Osteoblast (primary cell): ENCODE data around the gene CCDC192. TPM values are rescaled to one million over a fixed set of nuclear protein-coding genes. Genes with fewer than 3 reads are reported as not detected.

ENCODE experiments used
- DNase-seq: peaks from one replicate; pipeline ENCODE4 v3.0.0; 2011; ENCODE audit warnings: low spot score, mixed read lengths; ENCODE audit not compliant: insufficient read length; ENCODE audit errors: missing footprints
- H2AFZ ChIP-seq: 2 replicates; pipeline ENCODE4 v1.6.0; 2011; ENCODE audit warnings: mild to moderate bottlenecking, low read length
- H3K27ac ChIP-seq: 2 replicates; pipeline ENCODE4 v1.5.1; 2011; ENCODE audit warnings: mild to moderate bottlenecking, low read depth, low read length, moderate library complexity
- H3K27me3 ChIP-seq: 2 replicates; pipeline ENCODE4 v1.6.0; 2012; ENCODE audit warnings: mild to moderate bottlenecking, control low read depth, inconsistent platforms, low read length, moderate library complexity; ENCODE audit not compliant: insufficient read depth
- H3K36me3 ChIP-seq: 2 replicates; pipeline ENCODE4 v1.5.1; 2011; ENCODE audit warnings: mild to moderate bottlenecking, low read length, control low read depth, moderate library complexity; ENCODE audit not compliant: insufficient read depth
- H3K4me1 ChIP-seq: 2 replicates; pipeline ENCODE4 v1.5.1; 2011; ENCODE audit warnings: mild to moderate bottlenecking, low read length, control low read depth, moderate library complexity; ENCODE audit not compliant: insufficient read depth
- H3K4me2 ChIP-seq: 2 replicates; pipeline ENCODE4 v1.6.0; 2011; ENCODE audit warnings: mild to moderate bottlenecking, low read length; ENCODE audit not compliant: insufficient read depth
- H3K4me3 ChIP-seq: fragments of 200-600 bp; sonication (generic); 3 replicates; pipeline ENCODE4 v1.5.1; 2012; ENCODE audit warnings: mild to moderate bottlenecking, low read length, inconsistent platforms; ENCODE audit not compliant: insufficient read depth
- H3K79me2 ChIP-seq: 2 replicates; pipeline ENCODE4 v1.6.0; 2012; ENCODE audit warnings: mild to moderate bottlenecking, low read length, control low read depth, inconsistent platforms; ENCODE audit not compliant: insufficient read depth
- H3K9me3 ChIP-seq: 2 replicates; pipeline ENCODE4 v1.5.1; 2011; ENCODE audit warnings: low read depth, low read length, control low read depth
- H4K20me1 ChIP-seq: 2 replicates; pipeline ENCODE4 v1.6.0; 2012; ENCODE audit warnings: mild to moderate bottlenecking, low read length, control low read depth; ENCODE audit not compliant: insufficient read depth
- CTCF ChIP-seq: IDR thresholded peaks from 2 replicates; pipeline ENCODE4 v1.5.1; 2011; ENCODE audit warnings: mild to moderate bottlenecking, low read depth, low read length, moderate library complexity; ENCODE audit errors: extremely low read depth
- total RNA-seq: library from RNA; depleted of rRNA; stranded (reverse); fragments of >200 nt; gene quantifications from 2 replicates; pipeline ENCODE4 v1.2.3, GENCODE V29; 2012

CCDC192 gene
- total RNA-seq, 1 donor, result not detected

DNA sequence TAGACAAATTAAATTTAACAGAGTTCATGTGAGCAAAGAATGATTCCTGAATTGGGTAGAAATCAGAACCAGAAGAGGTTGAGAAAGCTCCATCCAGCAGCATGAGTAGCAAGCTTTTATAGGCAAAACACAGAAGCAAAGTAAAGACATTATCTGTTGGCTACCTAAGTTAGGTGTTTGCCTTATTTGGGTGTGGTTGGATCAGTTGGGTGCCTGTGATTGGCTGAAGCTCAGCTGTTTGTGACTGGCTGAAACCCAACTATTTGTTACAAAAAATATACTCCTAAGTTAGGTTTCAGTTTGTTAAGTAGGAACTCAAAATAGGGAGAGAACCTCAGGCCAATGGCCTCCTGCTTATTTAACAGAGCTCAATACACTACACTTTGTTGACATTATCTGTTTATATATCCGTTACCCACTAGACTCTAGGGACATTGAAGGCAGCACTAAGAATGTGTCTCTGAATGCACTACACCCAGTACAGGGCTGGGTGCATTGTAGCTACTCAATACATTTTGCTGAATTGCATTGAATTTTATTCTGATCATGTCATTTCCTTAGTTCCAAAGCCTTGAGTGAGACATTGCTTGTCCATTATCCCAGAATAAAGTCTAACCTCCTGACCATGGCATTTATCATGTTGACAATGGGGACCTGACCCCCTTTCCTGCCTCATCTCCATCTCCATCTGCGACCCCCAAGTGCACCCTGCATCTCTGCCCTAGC is 98.7 kb downstream of the CCDC192 start:
- Histone ChIP-seq H3K27me3 (no peaks in the 10 kb centered on the region), H3K27ac (peak overlapping the region; percentile 43), H3K4me3 (peak overlapping the region; percentile 12), H3K9me3 (no peaks in the 10 kb centered on the region), H3K36me3 (no peaks in the 10 kb centered on the region), H3K4me1 (peaks cover 18% of the 10 kb centered on the region), H2AFZ (peak overlapping the region; percentile 63), H4K20me1 (no peaks in the 10 kb centered on the region), H3K4me2 (peak overlapping the region; percentile 67), H3K79me2 (no peaks in the 10 kb centered on the region)
- DNase-seq, result peak; percentile 81
- no peak for TF ChIP-seq CTCF

DNA sequence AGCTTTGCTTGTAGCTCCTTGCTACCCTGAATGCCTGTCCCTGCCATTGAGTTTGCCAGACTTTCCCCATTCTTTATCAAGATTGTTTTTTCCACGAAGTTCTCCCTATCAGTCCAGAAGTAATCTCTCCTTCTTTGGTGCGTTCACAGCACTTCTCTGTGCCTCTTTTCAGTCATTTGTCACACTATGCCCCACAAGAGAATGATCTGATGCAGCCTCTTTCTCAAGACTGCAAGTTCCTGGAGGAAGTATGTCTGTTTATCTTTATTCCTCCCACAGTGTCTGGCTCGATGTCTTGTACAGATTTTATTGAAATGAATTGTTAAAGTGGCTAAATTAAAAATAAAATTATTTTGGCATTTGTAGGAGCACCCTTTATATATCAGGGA is 99.3 kb downstream of the CCDC192 start:
- Histone ChIP-seq H3K4me3 (peak overlapping the region; percentile 12), H2AFZ (peak overlapping the region; percentile 63), H3K79me2 (no peaks in the 10 kb centered on the region), H3K27me3 (no peaks in the 10 kb centered on the region), H3K27ac (peak overlapping the region; percentile 43), H3K4me1 (peaks cover 18% of the 10 kb centered on the region), H3K9me3 (no peaks in the 10 kb centered on the region), H3K4me2 (peak overlapping the region; percentile 67), H4K20me1 (no peaks in the 10 kb centered on the region), H3K36me3 (no peaks in the 10 kb centered on the region)
- no peak for TF ChIP-seq CTCF
- DNase-seq, result no peak

DNA sequence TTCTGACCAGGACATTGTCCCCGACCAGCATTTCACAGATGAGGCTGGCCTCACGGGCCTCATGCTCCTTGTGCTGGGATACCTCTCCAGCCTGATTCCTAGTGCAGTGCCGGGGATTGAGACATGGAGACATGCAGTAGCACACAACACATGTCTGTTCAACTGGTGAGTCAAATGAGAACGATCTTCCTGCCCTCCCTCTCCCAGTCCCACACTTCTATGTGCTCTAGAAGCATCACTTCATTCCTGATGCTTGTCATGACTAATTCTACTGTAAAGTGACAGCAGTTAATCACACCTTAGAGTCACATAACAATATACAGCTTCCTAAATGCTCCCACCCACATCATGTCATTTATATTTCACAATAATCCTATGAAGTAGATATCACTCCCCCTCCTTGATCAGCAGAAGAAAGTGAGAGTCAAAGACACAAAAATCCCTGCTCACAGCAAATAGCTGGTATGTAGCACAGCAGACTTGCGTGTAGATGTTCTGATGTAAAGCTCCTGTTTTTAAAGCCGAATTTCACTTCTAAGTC is 101.8 kb downstream of the CCDC192 start:
- H3K27ac ChIP-seq, result no peak overlapping the region
- H3K27me3 ChIP-seq, result no peaks in the 10 kb centered on the region
- no peak overlapping the region for H2AFZ ChIP-seq
- no peaks in the 10 kb centered on the region for H3K79me2 ChIP-seq
- no peak overlapping the region for H3K4me2 ChIP-seq
- H3K36me3 ChIP-seq, result no peaks in the 10 kb centered on the region
- no peak overlapping the region for H3K4me3 ChIP-seq
- H4K20me1 ChIP-seq, result no peaks in the 10 kb centered on the region
- H3K4me1 ChIP-seq, result peaks cover 18% of the 10 kb centered on the region
- no peaks in the 10 kb centered on the region for H3K9me3 ChIP-seq
- TF ChIP-seq CTCF, result no peak
- DNase-seq, result no peak

DNA sequence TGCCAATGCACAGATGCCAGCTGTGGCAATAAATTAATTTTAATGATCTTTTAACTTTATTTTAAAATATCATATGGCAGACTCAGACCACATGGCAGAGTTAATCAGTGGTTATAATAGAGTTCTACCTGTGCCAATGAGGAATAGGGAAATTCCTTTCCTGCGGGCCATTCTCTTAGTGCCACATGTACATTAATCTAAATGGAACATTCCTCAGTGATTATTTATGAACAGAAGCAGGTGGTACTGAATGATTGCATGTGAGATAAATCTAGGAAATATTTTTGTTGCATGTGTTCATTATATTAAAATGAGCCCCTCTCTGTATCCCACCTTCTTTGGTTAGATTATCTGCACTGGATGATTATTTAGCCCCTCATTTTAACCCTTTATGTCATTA is 102.3 kb downstream of the CCDC192 start:
- Histone ChIP-seq H3K27ac (no peak overlapping the region), H3K79me2 (no peaks in the 10 kb centered on the region), H4K20me1 (no peaks in the 10 kb centered on the region), H3K4me3 (no peak overlapping the region), H2AFZ (no peak overlapping the region), H3K4me1 (peaks cover 18% of the 10 kb centered on the region), H3K36me3 (no peaks in the 10 kb centered on the region), H3K27me3 (no peaks in the 10 kb centered on the region), H3K9me3 (no peaks in the 10 kb centered on the region), H3K4me2 (no peak overlapping the region)
- TF ChIP-seq CTCF, result no peak
- no peak for DNase-seq
